Forelimb muscle (tissue), 1 donor: Measurements from ENCODE around the gene CRAMP1. TPM values are rescaled to one million over a fixed set of nuclear protein-coding genes. Genes with fewer than 3 reads are reported as not detected.
"Not testable (repeated sequence)": the region's sequence is repeated elsewhere in the genome, so short reads cannot be mapped to it uniquely, and the experiment has no call there.

Experiments used
- DNase-seq: peaks from one replicate; pipeline ENCODE4 v3.0.0-alpha.2; 2013; ENCODE audit warnings: low read depth
- polyA plus RNA-seq: library from polyadenylated mRNA; unstranded; fragments of 120-200 nt; gene quantifications from one replicate; pipeline ENCODE4 v1.2.1, GENCODE V29; 2013; ENCODE audit not compliant: insufficient read length

Gene CRAMP1
- polyA plus RNA-seq: 19.0 TPM

GRCh38 chr16:1612320-1613111 is at the start of gene CRAMP1:
CRAMP1 (plus strand) TSS chr16:1612360; CDS start chr16:1614640, 2,280 bp downstream.
- no peak for DNase-seq

- no peak for DNase-seq
Observed at GRCh38 chr16:1563786-1564185, 48.4 kb upstream of the CRAMP1 start.

DNA sequence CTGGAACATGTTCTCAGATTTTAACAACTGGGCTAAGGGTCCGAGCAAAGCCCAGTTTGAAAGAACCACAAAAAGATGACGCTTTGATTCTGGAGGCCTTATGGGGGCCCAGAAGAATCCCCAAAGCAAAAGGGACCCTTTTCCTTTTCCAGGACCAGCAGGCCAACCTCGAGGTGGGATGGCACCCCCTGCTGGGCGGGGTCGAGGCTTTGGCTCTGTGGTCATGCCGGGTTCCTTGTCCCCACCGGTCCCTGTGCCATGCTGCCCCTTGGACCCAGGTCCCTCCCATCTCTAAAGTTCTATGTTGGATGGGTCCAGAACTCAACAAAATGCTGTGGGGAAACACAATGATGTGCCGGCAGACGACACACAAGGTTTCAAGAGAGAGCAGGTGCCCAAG is 47.8 kb upstream of the CRAMP1 start:
- no peak for DNase-seq

DNA sequence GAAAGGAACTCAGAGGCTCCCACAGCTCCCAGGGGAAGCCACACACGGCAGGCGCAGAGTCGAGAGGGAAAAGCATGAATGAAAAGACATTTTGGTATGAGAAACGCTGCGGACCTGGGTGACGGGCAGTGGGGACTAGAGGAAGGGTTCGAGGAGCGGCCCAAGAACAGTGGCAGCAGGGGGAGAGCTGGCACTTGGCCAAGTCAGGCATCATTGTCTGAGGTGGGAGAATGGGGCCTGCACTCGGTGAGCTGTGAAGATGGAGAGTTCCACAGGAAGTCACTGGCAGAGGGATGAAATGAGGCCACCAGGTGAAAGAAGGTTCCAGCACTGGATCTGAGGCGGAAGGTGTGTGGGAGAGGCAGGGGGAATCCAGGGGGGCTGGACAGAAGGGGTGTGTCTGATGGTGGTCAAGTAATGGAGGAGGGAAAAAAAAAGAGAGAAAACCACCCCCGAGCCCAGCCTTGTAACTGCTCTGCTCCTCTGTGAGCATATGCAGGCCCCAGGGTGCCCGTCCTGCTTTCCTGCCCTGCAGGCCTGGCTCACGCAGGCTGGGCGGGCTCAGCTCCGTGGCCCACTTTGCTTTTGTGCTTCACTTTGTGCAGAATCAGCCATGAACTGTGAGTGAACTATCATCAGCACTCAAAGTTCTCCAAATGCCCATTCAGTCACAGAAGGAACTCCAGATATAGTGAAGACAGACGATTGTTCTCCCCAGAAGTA is 46.9 kb upstream of the CRAMP1 start:
- no peak for DNase-seq

DNA sequence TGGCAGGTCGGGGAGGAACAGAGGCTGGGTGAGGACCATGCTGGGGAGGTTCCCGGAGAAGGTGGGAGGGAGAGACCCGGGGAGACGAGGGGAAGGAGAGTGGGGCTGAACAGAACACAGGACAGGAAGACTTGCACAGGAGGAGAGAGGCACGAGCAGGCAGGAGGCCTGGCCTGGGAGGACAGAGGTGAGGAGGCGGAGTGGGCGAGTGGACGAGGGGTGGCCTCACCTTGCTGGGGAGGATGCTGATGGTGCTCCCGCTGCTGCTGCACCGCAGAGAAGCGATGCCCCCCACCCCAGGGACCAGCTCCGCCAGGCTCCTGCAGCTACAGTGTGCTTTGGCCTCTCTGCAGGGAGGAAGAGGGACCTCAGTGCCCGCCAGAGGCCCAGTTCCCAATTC is 44.2 kb upstream of the CRAMP1 start:
- DNase-seq: no peak

- no peak for DNase-seq
Observed at GRCh38 chr16:1571012-1571671, 41.0 kb upstream of the CRAMP1 start.

DNA sequence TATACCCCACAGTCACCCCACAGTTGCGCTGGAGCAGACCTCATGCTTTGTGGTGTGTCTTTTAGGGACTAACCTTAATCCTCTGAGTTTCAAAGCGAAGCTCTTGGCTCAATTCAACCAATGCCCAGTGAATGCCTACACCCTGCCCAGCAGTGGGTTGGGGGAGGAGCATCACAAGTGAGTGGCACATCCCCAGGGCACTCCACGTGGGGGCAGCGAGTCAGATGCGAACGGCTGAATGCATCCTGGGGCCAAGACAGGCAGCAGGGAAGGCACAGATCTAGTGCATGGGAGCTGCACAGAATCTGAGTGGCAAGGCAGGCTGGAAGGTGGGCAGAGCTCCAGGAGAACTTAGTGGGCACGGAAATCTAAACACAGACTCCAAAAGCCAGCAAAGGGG is 39.5 kb upstream of the CRAMP1 start:
- DNase-seq: no peak

- no peak for DNase-seq
Observed at GRCh38 chr16:1573301-1573700, 38.9 kb upstream of the CRAMP1 start.

GRCh38 chr16:1575578-1575977 is 36.6 kb upstream of the CRAMP1 start:
- no peak for DNase-seq

DNA sequence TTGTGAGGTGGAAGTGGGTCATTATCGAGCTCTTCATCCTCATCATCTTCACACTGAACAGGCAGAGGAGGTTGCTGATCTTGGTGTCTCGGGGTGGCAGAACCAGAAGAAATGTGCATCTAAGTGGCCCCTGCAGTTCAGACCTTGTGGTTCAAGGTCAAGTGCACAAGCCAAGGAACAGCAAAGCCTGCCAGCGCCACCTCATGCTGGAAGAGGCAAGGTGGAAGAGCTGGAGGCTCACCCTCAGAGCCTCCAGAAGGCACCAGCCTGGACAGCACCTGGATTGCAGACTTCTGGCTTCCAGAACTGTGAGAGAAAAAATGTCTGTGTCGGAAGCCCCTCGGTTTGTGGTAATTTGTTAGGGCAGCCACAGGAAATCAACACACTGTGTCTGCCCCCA is 32.9 kb upstream of the CRAMP1 start:
- DNase-seq: no peak

DNA sequence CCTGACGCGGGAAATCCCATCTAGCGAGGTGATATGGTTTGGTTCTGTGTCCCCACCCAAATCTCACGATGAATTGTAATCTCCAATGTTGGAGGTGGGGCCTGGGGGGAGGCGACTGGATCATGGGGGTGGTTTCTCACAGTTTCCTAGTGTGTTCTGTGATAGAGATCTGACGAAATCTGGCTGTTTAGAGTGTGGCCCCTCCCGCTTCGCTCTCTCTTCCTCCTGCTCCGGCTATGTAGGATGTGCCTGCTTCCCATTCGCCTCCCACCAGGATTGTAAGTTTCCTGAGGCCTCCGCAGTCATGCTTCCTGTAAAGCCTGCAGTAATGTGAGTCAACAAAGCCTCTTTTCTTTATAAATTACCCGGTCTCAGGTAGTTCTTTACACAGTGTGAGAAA is 31.9 kb upstream of the CRAMP1 start:
- no peak for DNase-seq

- no peak for DNase-seq
Observed at GRCh38 chr16:1580956-1581355, 31.2 kb upstream of the CRAMP1 start.

DNA sequence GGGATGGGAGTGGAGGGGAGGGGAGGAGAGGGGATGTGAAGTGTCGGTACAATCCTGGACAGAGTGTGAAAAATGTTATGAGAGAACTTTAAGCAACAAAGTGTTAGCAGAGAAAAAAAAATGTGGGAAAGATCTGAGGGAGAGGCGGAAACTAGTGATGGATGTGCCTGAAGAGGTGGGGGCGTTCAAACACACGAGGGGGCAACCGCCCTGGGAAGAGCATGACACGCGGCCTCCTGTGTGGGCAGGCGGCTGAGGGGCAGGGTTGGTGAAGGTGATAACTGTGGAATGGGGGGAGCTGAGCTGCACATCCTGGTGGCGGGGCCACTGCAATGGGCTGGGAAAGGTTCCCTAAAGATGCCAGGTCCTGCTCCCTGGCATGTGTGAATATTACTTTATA is 30.4 kb upstream of the CRAMP1 start:
- DNase-seq: no peak

DNA sequence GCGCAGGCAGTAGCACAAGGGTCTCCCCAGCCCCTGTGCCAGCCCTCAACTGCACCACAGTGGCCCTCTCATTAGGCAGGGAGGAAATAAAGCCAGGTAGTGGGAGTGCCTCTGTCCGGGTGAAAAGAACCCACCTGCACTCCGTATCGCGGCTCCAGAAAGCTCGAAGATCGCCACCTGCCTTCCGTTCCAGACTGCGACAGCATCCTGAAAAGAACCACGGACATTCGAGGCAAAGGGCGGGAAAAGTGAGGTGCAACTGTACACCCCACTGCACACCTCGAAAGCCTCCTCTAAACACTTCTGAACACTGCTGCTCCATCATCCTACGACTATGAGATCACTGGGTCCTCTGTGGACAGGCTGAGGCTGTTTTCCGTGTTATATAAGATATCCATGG is 29.0 kb upstream of the CRAMP1 start:
- DNase-seq: no peak

- no peak for DNase-seq
Observed at GRCh38 chr16:1584926-1585484, 27.2 kb upstream of the CRAMP1 start.

DNA sequence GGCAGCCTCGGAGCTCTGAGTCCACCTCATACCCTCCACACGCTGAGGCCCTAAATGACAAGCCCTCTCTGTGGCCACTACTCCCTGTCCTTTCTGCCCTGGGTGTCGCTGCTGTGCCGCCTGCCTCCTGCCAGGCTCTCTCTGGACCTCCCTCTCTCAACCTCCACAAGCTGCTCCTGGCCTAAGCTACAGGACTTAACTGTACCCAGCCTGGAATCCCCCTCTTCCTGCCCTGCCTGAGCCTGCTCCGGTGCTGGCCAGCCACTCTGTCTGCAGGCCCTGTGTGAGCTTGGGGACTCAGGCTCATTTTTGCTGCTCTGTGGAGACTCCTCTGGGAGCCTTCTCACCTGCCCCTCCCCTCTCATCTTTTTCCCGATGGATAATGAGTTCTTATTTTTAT is 21.8 kb upstream of the CRAMP1 start:
- no peak for DNase-seq

DNA sequence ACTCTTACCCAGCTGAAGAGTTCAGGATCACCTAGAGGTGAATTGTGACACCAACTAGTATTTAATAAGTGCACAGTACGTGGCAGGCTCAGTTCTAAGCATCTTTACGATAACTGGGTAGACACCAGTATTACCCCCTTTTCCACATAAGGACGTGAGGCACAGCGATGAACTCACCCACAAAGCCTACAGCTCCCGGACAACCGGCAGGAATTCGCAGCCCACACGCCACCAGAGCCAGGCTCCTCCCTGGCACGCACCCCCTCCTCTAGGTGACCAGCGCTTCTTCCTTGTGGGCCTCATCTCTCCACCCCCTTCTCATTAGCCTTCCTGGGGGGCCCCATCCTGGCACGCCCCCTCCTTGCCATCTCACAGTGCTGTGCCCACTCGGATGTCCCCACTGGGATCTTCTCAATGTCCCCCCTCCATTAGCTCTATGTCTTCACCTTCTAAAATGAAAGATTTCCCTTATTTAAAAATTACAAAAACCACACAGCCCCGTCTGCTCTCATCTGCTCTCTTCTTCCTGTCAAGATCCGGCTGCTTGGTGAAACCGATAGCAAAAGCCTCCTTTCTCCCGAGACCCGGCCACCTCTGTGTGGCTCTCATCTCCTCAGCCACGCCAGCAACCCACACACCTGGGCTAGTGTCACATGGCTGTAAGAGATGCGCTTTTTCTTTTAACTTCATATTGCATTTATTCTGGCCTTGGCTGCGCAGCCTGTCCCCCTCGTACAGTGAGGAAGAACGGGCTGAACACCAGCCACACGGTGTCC is 21.0 kb upstream of the CRAMP1 start:
- no peak for DNase-seq

- DNase-seq: no peak
Observed at GRCh38 chr16:1592446-1592845, 19.7 kb upstream of the CRAMP1 start.

- DNase-seq: not testable (repeated sequence)
Observed at GRCh38 chr16:1595511-1595910, 16.6 kb upstream of the CRAMP1 start.

GRCh38 chr16:1596516-1596915 is 15.6 kb upstream of the CRAMP1 start:
- no peak for DNase-seq

GRCh38 chr16:1597154-1597553 is 15.0 kb upstream of the CRAMP1 start:
- DNase-seq: no peak

GRCh38 chr16:1601031-1601430 is 11.1 kb upstream of the CRAMP1 start:
- no peak for DNase-seq
